IPS-11a (cell line): ENCODE data around the gene NCAN.
A peak's percentile ranks its signal among the peaks of the same experiment; 100 is the strongest.
"Not testable (repeated sequence)": the region's sequence is repeated elsewhere in the genome, so short reads cannot be mapped to it uniquely, and the experiment has no call there.

Experiments used
- H3K4me3 ChIP-seq: one replicate; pipeline ENCODE4 v1.5.1; 2013; ENCODE audit warnings: low read depth, low read length, control low read depth

NCAN gene

GRCh38 chr19:19211499-19212420 is at the start of gene NCAN:
TSS of gene NCAN (plus strand) at chr19:19211958. CDS start at chr19:19216954, 4,996 bp downstream.
- peak within 1 kb of the TSS; percentile 53 for H3K4me3 ChIP-seq

GRCh38 chr19:19162495-19162894 is 49.3 kb upstream of the NCAN start:
- no peak overlapping the region for H3K4me3 ChIP-seq

GRCh38 chr19:19165396-19165795 is 46.4 kb upstream of the NCAN start:
- H3K4me3 ChIP-seq, result no peak overlapping the region

- H3K4me3 ChIP-seq, result no peak overlapping the region
These were observed 44.1 kb upstream of the NCAN start for GRCh38 chr19:19167612-19168011.

GRCh38 chr19:19169236-19170052 is 42.3 kb upstream of the NCAN start:
- H3K4me3 ChIP-seq, result peak overlapping the region; percentile 22

- peak within 1 kb of the TSS; percentile 22 for H3K4me3 ChIP-seq
These were observed 41.5 kb upstream of the NCAN start, which contains the start of gene MEF2B for GRCh38 chr19:19170053-19170872. TSS of gene MEF2B (minus strand) at chr19:19170263. CDS start at chr19:19150735, 19,528 bp downstream.

- no peak overlapping the region for H3K4me3 ChIP-seq
These were observed 40.7 kb upstream of the NCAN start for GRCh38 chr19:19170873-19171672.

- no peak overlapping the region for H3K4me3 ChIP-seq
These were observed 39.8 kb upstream of the NCAN start for GRCh38 chr19:19171821-19172532.

- H3K4me3 ChIP-seq, result not testable (repeated sequence)
These were observed 38.5 kb upstream of the NCAN start for GRCh38 chr19:19173243-19173642.

GRCh38 chr19:19176950-19177349 is 34.8 kb upstream of the NCAN start:
- no peak overlapping the region for H3K4me3 ChIP-seq

GRCh38 chr19:19179548-19180441 is 32.0 kb upstream of the NCAN start:
- no peak overlapping the region for H3K4me3 ChIP-seq

GRCh38 chr19:19181488-19181998 is 30.2 kb upstream of the NCAN start:
- H3K4me3 ChIP-seq, result no peak overlapping the region

GRCh38 chr19:19185853-19186740 is 25.7 kb upstream of the NCAN start:
- no peak overlapping the region for H3K4me3 ChIP-seq

GRCh38 chr19:19186742-19187141 is 25.0 kb upstream of the NCAN start:
- no peak overlapping the region for H3K4me3 ChIP-seq

GRCh38 chr19:19191768-19192077 is 20.0 kb upstream of the NCAN start:
- peak overlapping the region; percentile 96 for H3K4me3 ChIP-seq

- peak within 1 kb of the TSS; percentile 96 for H3K4me3 ChIP-seq
These were observed 19.5 kb upstream of the NCAN start, which contains the start of the genes BORCS8 and RFXANK for GRCh38 chr19:19192078-19192882. TSS of gene BORCS8 (minus strand) at chr19:19192152. CDS start at chr19:19192117, 35 bp downstream. TSS of gene RFXANK (plus strand) at chr19:19192258. CDS start at chr19:19193947, 1,689 bp downstream.
